Parathyroid adenoma (tissue), 2 donors: Measurements from ENCODE around the gene CACNB1.

Source experiments
- H2AFZ ChIP-seq: fragments of 300-600 bp; sonication (generic); one replicate; pipeline ENCODE4 v1.7.0; 2017; ENCODE audit warnings: antibody characterized with exemption, mild to moderate bottlenecking
- H3K27ac ChIP-seq: fragments of 300-600 bp; sonication (generic); one replicate; pipeline ENCODE4 v1.7.0; 2017
- H3K27me3 ChIP-seq: fragments of 300-600 bp; sonication (generic); one replicate; pipeline ENCODE4 v1.7.0; 2017; ENCODE audit warnings: low read length; ENCODE audit not compliant: control insufficient read depth, insufficient read depth
- H3K36me3 ChIP-seq: fragments of 300-600 bp; sonication (generic); one replicate; pipeline ENCODE4 v1.7.0; 2017; ENCODE audit warnings: low read length; ENCODE audit not compliant: control insufficient read depth, insufficient read depth
- H3K4me1 ChIP-seq: fragments of 300-600 bp; sonication (generic); one replicate; pipeline ENCODE4 v1.7.0; 2017; ENCODE audit warnings: control low read depth
- H3K4me2 ChIP-seq: fragments of 300-600 bp; sonication (generic); one replicate; pipeline ENCODE4 v1.7.0; 2017; ENCODE audit warnings: low read length
- H3K4me3 ChIP-seq: fragments of 300-600 bp; sonication (generic); one replicate; pipeline ENCODE4 v1.7.0; 2017; ENCODE audit warnings: low read depth, low read length
- H3K79me2 ChIP-seq: fragments of 300-600 bp; sonication (generic); one replicate; pipeline ENCODE4 v1.7.0; 2017; ENCODE audit warnings: control low read depth
- H3K9ac ChIP-seq: fragments of 300-600 bp; sonication (generic); one replicate; pipeline ENCODE4 v1.7.0; 2017; ENCODE audit warnings: mild to moderate bottlenecking
- H3K9me3 ChIP-seq: fragments of 300-600 bp; sonication (generic); one replicate; pipeline ENCODE4 v1.7.0; 2017; ENCODE audit warnings: low read length; ENCODE audit not compliant: control insufficient read depth
- TF ChIP-seq, protein P1 (sequence below): fragments of 300-600 bp; sonication (generic); IDR thresholded peaks from one replicate; pipeline ENCODE4 v1.7.0; 2017; ENCODE audit warnings: antibody characterized with exemption, mild to moderate bottlenecking
- donor health status: primary hyperparathyroidism.

CACNB1 gene

DNA sequence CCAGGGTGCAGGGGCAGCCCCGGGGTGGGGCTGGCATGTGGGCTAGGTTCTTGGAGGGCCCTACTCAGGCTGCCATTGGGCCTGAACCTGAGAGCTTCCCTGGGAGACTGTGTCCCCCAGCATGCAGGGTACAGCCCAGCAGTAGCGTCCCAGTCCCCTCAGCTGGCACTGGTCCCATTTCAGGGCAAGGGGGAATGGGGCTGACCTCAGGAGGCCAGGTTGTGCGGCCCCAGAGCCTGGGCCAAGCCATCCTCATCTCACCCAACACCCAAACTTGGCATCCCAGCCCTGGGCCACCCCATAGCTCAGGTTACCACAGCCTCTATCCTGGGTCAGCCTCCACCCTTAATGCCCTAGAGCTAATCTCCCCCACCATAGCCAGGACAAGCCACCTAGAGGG lies 52.3 kb downstream of the CACNB1 start:
- H3K36me3 ChIP-seq: no peaks in the 10 kb centered on the region
- TF ChIP-seq, protein P1, sequence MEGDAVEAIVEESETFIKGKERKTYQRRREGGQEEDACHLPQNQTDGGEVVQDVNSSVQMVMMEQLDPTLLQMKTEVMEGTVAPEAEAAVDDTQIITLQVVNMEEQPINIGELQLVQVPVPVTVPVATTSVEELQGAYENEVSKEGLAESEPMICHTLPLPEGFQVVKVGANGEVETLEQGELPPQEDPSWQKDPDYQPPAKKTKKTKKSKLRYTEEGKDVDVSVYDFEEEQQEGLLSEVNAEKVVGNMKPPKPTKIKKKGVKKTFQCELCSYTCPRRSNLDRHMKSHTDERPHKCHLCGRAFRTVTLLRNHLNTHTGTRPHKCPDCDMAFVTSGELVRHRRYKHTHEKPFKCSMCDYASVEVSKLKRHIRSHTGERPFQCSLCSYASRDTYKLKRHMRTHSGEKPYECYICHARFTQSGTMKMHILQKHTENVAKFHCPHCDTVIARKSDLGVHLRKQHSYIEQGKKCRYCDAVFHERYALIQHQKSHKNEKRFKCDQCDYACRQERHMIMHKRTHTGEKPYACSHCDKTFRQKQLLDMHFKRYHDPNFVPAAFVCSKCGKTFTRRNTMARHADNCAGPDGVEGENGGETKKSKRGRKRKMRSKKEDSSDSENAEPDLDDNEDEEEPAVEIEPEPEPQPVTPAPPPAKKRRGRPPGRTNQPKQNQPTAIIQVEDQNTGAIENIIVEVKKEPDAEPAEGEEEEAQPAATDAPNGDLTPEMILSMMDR: no peak
- no peaks in the 10 kb centered on the region for H3K27me3 ChIP-seq
- H3K9ac ChIP-seq: no peak overlapping the region
- H3K4me3 ChIP-seq: no peak overlapping the region
- H3K4me2 ChIP-seq: no peak overlapping the region
- H3K4me1 ChIP-seq: peaks cover 8% of the 10 kb centered on the region
- no peaks in the 10 kb centered on the region for H3K9me3 ChIP-seq
- H2AFZ ChIP-seq: no peak overlapping the region
- H3K79me2 ChIP-seq: no peaks in the 10 kb centered on the region
- H3K27ac ChIP-seq: no peak overlapping the region

DNA sequence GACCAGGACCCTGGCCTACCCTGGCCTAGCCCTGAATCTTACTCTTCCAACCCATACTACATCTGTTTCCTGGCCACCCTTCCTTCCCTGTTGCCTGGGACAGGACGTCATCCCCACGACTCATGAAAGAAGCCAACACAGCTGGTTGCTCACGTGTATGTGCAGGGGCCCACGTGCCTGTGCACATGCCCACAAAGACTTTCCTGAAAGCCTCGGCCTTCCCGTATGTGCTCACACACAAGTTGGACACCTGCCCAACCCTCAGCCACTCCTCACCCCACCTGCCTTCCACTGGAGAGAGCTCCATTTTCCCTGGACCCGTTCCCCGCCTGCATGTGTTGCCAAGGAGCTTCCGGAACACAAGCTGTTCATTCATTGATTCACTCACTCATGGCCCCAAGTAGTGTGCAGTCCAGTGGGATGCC lies 53.0 kb downstream of the CACNB1 start:
- Histone ChIP-seq H3K36me3 (no peaks in the 10 kb centered on the region), H2AFZ (peak overlapping the region; percentile 60), H3K9ac (no peak overlapping the region), H3K27me3 (no peaks in the 10 kb centered on the region), H3K4me2 (no peak overlapping the region), H3K79me2 (no peaks in the 10 kb centered on the region), H3K9me3 (no peaks in the 10 kb centered on the region), H3K4me1 (peaks cover 8% of the 10 kb centered on the region), H3K27ac (peak overlapping the region; percentile 29), H3K4me3 (no peak overlapping the region)
- TF ChIP-seq, protein P1: no peak

DNA sequence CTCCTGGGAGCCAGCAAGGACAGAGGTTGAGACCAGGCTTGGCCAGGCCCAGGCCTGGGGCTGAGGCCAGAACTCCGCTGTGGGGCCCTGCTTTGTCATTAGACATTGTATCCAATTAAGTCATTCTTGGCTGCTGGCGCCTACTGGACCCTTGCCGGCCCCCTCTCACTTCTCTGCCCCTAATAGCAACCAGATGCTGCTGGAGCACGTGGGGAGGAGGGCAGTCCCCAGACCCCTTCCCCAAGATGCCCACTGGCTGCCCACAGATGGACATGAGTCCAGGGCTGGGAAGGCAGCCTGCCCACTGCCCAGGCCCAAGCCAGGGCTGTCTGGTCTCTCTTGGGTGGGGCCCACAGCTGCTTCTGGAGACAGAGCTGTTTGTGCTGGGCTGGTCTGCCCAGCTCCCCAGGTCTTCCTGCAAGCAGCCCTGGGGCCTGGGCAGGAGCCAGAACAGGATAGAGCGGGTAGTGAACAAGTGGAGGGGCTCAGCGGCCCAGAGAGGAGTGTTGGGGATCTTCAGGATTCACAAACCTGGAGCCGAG lies 53.8 kb downstream of the CACNB1 start:
- no peak overlapping the region for H3K9ac ChIP-seq
- peak overlapping the region; percentile 29 for H3K27ac ChIP-seq

DNA sequence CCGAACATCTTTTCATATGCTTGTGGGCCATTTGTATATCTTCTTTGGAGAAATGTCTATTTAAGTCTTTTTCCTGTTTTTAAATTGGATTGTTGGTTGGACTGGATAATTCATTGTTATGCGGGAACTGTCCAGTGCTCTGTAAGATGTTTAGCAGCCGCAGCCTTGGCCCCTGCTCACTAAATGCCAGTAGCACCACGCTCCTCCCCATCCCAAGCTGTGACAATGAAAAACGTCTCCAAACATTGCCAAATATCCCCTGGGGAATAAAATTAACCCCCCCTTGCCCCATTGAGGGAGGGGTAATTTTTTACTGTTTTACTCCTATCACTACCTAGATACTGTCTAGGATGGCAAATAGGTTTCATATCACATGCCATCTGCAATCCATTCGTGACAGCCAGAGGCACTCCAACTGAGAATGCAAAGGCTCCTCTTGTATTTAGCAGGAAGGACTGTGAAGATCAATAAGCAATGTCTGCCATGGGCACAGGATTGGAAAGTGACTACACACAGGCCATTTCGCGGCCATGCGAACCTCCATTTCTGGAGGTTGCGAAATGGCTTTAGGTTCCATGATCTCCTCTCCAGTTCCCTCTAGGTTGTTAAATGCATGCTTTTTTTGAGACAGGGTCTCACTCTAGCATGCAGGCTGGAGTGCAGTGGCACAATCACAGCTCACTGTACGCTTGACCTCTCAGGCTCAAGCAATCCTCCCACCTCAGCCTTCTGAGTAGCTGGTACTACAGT lies 55.4 kb downstream of the CACNB1 start:
- Histone ChIP-seq H3K9ac (no peak overlapping the region), H3K4me3 (no peak overlapping the region), H3K27ac (no peak overlapping the region), H3K4me1 (peaks cover 8% of the 10 kb centered on the region), H3K79me2 (no peaks in the 10 kb centered on the region), H3K27me3 (no peaks in the 10 kb centered on the region), H3K4me2 (no peak overlapping the region), H3K36me3 (no peaks in the 10 kb centered on the region), H3K9me3 (no peaks in the 10 kb centered on the region), H2AFZ (no peak overlapping the region)
- TF ChIP-seq, protein P1: no peak

More for the DNA sequence above, 53.8 kb downstream of the CACNB1 start:
- H3K36me3 ChIP-seq: no peaks in the 10 kb centered on the region
- TF ChIP-seq, protein P1: no peak
- H3K4me2 ChIP-seq: no peak overlapping the region
- no peaks in the 10 kb centered on the region for H3K27me3 ChIP-seq
- no peak overlapping the region for H3K4me3 ChIP-seq
- H3K9me3 ChIP-seq: no peaks in the 10 kb centered on the region
- no peaks in the 10 kb centered on the region for H3K79me2 ChIP-seq
- peaks cover 8% of the 10 kb centered on the region for H3K4me1 ChIP-seq
- no peak overlapping the region for H2AFZ ChIP-seq

DNA sequence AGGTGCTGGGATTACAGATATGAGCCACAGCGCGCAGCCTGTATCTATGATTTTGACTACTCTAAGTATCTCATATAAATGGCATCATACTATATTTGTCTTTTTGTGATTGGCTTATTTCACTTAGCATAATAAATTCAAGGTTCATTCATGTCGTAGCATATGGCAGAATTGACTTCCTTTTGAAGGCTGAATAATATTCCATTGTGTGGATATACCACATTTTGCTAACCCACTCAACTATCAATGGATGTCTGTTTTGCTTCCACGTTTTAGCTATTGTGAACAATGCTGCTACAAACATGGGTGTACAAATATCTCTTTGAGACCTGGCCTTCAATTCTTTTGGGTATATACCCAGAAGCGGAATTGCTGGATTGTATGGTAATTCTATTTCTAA lies 56.2 kb downstream of the CACNB1 start:
- TF ChIP-seq, protein P1: no peak
- no peak overlapping the region for H2AFZ ChIP-seq
- H3K9ac ChIP-seq: no peak overlapping the region
- no peaks in the 10 kb centered on the region for H3K9me3 ChIP-seq
- H3K4me1 ChIP-seq: peaks cover 8% of the 10 kb centered on the region
- H3K27ac ChIP-seq: no peak overlapping the region
- no peak overlapping the region for H3K4me2 ChIP-seq
- H3K36me3 ChIP-seq: no peaks in the 10 kb centered on the region
- no peak overlapping the region for H3K4me3 ChIP-seq
- no peaks in the 10 kb centered on the region for H3K27me3 ChIP-seq
- H3K79me2 ChIP-seq: no peaks in the 10 kb centered on the region
